Fibroblast of skin of right biceps (primary cell): ENCODE results near the gene GUCY1A1.
"Not testable (repeated sequence)": the region's sequence is repeated elsewhere in the genome, so short reads cannot be mapped to it uniquely, and the experiment has no call there.

Experiments used
- DNase-seq: peaks from one replicate; pipeline ENCODE4 v3.0.0-alpha.2; 2013

GUCY1A1 gene, protein sequence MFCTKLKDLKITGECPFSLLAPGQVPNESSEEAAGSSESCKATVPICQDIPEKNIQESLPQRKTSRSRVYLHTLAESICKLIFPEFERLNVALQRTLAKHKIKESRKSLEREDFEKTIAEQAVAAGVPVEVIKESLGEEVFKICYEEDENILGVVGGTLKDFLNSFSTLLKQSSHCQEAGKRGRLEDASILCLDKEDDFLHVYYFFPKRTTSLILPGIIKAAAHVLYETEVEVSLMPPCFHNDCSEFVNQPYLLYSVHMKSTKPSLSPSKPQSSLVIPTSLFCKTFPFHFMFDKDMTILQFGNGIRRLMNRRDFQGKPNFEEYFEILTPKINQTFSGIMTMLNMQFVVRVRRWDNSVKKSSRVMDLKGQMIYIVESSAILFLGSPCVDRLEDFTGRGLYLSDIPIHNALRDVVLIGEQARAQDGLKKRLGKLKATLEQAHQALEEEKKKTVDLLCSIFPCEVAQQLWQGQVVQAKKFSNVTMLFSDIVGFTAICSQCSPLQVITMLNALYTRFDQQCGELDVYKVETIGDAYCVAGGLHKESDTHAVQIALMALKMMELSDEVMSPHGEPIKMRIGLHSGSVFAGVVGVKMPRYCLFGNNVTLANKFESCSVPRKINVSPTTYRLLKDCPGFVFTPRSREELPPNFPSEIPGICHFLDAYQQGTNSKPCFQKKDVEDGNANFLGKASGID

DNA sequence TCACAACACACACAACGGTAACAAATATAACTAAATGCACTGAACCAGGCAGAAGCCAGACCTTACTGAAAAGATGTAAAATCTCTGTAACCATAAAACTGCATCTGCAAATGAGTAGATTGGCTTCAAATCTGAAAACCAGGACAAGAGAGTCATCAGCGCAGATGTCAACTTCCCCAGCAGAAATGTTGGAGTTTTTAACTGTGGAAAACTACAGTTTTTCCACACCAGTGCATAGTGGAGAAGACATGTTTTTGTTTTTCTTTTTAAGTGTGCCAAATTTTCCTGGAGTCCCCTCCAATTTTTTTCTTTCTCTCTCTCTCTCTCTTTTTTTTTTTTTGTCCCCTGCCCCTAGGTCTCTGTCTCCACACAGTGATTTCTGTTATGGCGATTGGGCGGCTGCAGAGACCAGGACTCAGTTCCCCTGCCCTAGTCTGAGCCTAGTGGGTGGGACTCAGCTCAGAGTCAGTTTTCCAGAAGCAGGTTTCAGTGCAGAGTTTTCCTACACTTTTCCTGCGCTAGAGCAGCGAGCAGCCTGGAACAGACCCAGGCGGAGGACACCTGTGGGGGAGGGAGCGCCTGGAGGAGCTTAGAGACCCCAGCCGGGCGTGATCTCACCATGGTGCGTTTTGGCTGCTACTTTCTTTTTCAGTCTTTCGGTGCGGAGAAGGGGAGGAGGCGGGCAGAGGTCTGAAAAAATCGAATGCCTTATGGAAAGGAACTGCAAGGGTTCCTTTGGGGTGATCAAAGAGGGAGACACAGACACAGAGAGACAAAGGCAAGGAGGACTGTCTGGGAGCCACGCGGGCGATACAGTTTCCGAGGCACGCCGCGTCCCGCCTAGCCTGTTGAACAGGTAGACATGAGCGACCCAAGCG is at the start of gene GUCY1A1:
GUCY1A1 (plus strand) TSS at position 505 of the 878 bp plus-strand sequence. CDS start 30,020 bp downstream, outside the sequence.
- DNase-seq = no peak

DNA sequence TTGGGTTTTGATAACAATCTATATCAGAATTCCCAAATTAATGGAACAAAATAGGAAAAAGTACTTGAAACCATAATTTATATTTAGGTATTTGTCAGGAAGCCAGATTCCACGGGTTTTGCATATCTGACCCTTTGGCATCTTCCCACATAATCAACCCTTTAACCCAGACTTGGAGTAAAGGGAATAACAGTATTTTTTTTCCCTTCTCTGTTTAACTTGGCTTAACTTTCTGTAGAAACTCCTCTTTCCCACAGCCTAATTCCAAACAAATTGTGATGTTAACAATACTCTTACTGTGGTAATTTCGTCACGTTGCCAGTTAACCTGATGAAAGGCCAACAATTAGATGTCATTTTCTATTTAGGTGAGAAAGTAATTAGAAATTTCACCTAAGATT is 49.4 kb upstream of the GUCY1A1 start:
- DNase-seq = peak; percentile 52

DNA sequence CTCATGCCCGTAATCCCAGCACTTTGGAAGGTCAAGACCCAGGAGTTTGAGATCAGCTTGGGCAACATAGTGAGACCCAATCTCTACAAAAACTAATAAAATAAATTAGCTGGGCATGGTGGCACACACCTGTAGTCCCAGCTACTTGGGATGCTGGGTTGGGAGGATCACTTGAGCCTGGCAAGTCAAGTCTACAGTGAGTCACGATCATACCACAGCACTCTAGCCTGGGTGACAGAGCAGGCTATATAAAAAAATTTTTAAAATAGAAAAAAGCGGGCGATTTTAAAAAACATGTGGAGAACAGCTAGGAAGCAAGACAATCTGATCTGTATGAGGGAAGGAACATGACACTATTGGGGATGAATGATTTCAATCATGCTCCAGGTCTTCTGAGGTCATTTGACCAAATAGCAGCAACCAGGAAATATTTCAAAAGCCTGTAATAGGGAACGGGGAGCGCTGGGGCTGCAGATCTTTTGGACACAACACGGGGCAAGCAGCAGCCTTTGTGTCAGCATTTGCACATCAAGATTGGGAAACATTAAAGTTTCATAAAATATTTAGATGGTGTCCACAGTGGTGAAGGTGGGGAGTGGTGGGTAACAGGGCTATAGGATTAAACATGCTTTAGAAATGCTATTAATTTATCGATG is 48.3 kb upstream of the GUCY1A1 start:
- DNase-seq = no peak

DNA sequence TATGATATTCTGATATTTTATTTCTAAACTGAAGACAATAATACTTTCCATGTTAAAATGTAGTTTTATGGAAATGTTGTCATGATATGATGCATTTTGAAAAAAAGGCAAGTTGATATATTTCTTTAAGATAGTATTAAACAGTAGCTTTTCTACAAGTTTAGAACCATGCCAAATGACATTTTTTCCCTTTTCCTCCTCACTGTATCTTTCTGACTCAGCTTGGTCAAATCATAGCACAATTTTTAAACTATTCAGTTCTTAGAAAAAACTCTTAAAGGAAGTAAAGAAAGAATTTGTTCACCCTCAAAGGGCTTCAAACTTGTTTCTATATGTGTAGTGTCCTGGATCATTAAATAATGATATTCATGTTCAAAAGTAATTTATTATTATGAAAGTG is 46.0 kb upstream of the GUCY1A1 start:
- DNase-seq = no peak

GRCh38 chr4:155624478-155624877 is 42.2 kb upstream of the GUCY1A1 start:
- DNase-seq = no peak

- DNase-seq = no peak
Measured at GRCh38 chr4:155626561-155626960, 40.1 kb upstream of the GUCY1A1 start.

- peak; percentile 82 for DNase-seq
Measured at GRCh38 chr4:155629183-155629825, 37.3 kb upstream of the GUCY1A1 start.

GRCh38 chr4:155629956-155630355 is 36.7 kb upstream of the GUCY1A1 start:
- peak; percentile 77 for DNase-seq

DNA sequence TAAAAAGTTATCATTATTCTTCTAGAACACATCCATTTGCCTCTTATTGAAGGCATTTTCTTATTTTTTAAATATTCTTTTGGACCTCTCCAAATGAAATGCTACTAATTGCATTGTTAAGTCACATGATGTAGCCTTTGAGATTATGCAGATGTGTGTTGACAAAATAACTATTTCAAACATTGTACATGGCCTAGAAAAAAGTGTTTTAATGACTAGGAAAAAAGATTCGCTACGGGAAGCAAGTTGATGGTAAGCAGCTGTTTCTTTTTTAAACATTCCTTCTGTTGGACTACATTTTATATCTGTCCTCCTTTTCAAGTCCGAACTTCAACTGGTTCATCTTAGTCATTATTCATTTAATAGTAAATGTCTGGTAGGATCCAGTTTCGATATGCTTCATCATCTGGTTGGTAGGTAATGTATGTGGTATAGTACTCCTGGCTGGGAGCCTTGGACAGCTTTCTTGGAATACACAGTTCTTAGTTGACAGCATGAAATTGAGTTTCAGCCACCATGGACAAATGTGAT is 34.3 kb upstream of the GUCY1A1 start:
- no peak for DNase-seq

- DNase-seq = no peak
Measured at GRCh38 chr4:155638195-155638965, 28.3 kb upstream of the GUCY1A1 start.

DNA sequence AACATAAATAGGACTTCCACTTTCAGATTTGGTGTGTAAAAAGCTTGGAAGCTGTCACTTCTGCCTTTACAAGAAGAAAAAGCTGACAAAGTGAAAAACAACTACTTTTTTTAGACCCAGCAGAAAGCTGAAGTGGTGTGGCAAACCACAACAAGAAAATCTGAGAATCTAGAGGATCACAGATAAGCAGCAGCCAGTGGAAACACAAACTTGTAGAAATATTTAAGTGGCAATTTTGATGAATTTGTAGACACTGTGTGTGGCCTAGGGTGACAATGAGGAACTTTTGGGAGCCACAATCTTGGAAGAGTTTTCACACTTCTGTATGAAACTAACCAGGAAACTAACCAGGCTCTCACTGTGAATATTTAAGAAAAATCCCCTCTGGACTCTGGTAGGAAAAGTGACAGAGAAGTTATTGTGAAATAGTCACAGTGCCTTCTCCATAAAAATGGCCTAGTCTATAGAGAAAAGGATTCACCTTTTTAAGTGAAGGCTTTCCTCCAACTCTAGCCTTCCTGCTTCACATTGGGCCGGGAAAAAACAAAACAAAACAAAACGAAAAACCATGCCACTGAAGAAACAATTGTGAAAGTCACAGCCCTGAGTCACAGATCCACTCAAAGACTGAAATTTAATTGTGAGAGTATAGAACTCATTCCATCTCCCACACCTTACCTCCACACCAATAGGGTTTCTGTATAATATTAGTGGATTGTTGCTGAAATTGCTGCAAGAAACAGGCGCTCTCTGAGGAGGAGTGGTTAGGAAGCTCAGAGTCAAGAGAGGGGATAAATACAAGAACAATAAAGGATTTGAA is 26.7 kb upstream of the GUCY1A1 start:
- DNase-seq = no peak

GRCh38 chr4:155640751-155641150 is 25.9 kb upstream of the GUCY1A1 start:
- peak; percentile 35 for DNase-seq

- no peak for DNase-seq
Measured at GRCh38 chr4:155643087-155643486, 23.6 kb upstream of the GUCY1A1 start.

GRCh38 chr4:155646001-155646400 is 20.6 kb upstream of the GUCY1A1 start:
- no peak for DNase-seq

- not testable (repeated sequence) for DNase-seq
Measured at GRCh38 chr4:155650785-155651184, 15.9 kb upstream of the GUCY1A1 start.

- no peak for DNase-seq
Measured at GRCh38 chr4:155653052-155653451, 13.6 kb upstream of the GUCY1A1 start.

GRCh38 chr4:155656025-155656424 is 10.6 kb upstream of the GUCY1A1 start:
- no peak for DNase-seq

DNA sequence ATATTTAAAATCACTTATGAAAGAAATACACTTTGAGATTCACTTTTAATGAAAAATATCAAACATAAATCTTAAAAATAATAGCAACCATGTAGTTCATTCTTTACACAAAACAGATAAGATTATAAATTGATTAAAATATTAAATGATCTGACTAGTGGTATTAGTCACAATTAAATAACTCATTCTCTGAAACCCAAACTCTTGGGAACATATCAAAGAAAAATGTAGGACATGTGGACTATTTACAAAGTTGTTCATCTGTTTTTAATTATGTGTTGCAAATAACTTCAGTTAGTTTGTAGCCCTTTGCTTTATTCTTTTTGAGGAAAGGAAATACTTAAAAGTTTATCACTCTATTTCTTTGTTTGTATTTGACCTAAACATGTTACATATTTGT is 9.5 kb upstream of the GUCY1A1 start:
- peak; percentile 25 for DNase-seq

DNA sequence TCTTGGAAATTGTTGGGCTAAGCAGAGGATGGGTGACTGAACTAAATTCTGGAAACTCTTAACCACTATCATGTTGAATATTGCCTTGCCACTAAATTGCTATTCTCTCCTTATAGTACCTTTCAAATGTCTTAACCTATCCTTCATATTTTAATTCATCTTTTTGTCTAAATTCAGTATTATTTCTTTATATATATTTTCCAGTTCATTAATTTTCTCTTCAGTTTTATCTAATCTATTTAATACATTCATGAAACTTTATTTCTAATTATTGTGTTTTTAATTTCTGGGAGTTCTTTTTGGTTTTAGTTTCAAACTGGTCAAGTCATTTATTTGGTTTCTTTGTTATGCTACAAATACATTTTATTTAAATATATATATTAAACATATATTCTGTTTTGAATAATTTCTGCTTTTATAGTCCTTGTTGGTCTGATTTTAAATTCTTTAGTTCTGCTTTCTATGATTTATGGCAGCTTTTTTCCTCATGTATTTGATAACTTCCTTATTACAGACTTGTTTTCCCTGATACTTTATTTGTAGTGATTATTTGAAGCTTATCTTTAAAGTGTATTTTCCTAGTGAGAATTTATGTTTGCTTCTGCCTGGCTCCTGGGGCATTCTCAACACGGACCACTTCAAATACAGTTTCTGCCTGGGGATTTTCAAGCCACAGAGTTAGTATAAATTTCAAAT is 8.5 kb upstream of the GUCY1A1 start:
- no peak for DNase-seq

GRCh38 chr4:155658681-155659064 is 8.0 kb upstream of the GUCY1A1 start:
- no peak for DNase-seq
